GM18870 (cell line): ENCODE results near the gene KBTBD8.

Experiments used
- ATAC-seq: cut with Tn5 transposase; IDR thresholded peaks from one replicate; pipeline ENCODE4 v1.9.1; 2021; ENCODE audit warnings: moderate library complexity; ENCODE audit not compliant: unreplicated experiment

KBTBD8 gene, protein sequence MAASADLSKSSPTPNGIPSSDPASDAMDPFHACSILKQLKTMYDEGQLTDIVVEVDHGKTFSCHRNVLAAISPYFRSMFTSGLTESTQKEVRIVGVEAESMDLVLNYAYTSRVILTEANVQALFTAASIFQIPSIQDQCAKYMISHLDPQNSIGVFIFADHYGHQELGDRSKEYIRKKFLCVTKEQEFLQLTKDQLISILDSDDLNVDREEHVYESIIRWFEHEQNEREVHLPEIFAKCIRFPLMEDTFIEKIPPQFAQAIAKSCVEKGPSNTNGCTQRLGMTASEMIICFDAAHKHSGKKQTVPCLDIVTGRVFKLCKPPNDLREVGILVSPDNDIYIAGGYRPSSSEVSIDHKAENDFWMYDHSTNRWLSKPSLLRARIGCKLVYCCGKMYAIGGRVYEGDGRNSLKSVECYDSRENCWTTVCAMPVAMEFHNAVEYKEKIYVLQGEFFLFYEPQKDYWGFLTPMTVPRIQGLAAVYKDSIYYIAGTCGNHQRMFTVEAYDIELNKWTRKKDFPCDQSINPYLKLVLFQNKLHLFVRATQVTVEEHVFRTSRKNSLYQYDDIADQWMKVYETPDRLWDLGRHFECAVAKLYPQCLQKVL

DNA sequence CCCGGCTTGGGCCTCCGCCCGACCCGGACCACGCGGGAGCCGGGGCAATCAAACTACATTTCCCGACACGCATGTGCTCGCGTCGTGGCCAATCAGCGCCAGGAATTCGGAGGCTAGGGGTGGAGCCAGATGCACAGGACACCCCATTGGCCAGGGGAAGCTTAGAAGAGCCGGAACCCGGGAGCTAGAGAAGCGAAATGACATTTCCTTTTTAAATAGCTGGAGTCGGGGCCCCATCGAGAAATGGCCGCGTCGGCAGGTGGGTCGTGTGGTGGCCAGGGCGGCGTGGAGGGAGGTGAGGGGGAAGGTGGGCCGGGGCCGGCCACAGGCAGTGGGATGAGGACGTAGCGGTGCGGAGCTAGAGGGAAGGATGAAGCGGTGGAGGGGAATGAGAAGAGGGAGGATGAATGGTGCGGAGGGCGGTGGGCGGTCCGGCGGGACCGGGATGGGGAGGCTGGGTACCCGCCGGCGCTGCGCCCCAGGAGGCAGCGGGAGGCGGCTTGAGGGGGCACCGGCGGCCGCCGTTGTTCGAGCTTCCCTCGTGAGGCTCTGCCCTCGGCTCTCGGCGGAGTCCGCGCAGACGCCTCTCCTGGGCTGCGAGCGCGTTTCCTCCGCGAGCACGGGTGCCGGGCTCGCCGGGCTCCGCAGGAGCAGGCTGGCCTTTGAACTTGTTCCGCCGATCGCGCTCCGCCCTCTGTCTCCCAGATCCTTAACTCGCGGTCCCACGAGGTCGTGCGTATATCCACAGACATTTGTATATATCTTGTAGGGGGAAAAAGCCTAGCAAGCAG lies at the start of gene KBTBD8:
Gene KBTBD8, plus strand, starts transcription at position 195 of the 791 bp plus-strand sequence. Its CDS starts 49 bp downstream, at position 244.
- peak; percentile 91 for ATAC-seq

DNA sequence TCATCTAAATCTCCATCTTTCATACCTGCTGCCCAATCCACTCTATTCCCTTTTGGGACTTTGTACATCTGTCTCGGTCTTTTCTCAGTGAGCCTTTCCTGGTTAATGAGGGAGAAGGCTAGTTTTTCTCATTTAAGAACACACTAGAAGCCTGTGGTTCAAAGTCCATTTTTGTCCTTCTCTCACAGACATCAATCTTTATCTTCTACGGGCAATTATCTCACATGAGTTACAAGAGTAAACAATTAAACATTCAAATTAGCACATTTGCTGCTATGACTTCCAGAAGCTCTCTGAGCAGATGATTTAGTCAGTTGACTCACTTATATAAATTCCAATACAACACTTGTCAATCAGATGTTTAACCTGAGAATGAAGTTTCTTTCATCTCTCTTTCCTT lies 49.3 kb upstream of the KBTBD8 start:
- ATAC-seq: no peak

DNA sequence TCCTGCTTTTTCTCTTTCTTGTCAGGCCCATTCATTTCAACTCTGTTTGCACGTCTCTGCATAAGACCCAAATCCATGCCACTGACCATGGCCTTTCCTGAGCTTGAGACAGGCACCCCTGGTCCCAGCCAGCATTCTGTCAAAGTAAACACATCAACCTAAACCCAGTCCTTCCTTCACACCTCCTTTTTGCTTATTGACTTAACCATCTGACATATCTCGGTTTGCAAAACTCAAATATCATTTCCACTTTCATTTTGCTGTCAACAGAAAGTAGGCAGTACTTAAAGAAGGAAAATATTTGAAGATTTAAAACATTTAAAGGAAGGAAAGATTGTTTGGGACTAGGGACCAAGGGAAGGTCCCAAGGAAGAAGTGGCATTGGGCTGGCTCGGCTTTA lies 48.2 kb upstream of the KBTBD8 start:
- peak; percentile 54 for ATAC-seq

DNA sequence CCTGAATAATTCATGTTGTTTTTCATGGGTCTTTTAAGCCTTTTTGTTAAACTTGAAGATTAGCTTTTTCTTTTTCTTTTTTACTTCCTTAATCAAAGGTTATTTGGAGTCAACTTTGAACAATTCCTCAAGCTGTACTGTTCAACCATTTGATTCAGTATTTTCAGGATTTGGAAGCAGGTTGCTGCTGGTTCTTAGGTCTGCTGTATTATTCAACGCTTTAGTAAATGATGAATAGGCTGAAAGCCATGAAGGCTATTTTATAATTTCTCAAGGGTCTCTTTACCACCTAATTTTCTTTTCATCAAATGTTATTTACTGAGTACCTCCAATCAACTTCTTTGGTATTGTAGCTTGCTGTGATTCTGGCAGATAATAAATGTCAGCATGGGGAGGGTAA lies 45.8 kb upstream of the KBTBD8 start:
- ATAC-seq: no peak

DNA sequence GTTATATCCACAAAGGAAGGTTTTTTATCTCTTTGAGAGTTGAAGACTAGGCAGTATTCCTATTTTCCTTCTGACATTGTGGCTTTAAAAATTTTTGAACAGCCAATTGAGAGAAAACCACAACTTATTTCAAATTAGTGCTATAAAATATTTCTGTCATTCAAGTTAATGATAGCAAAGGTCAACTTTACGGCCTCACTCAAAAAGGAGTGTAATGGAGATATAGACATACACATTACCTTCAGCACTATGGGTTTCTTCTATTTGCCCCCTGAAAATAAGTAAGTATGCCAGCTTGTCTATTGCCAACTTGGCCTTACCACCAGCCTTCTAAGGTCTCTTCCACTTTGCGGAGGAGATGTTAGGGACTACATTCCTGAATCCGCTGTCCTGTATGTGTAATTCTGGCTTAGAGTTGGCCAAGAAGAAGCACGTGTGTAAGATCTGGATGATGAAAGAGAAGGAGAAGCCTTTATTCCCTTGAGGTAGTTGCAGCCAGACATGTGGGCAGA lies 44.1 kb upstream of the KBTBD8 start:
- ATAC-seq: no peak

DNA sequence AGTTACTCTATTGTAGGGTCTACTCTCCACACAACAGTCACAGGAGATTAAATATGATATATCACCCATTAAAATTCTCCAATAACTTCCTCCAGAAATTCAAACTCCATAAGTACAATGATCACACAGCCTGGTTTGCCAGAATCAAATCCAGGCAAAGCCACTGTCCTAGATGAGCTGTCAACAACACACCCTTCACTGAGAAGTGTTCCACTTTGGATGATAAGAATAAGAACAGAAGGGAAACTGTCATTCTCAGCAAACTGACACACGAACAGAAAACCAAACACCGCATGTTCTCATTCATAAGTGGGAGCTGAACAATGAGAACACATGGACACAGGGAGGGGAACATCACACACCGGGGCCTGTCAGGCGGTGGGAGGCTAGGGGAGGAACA lies 41.4 kb upstream of the KBTBD8 start:
- ATAC-seq: no peak

DNA sequence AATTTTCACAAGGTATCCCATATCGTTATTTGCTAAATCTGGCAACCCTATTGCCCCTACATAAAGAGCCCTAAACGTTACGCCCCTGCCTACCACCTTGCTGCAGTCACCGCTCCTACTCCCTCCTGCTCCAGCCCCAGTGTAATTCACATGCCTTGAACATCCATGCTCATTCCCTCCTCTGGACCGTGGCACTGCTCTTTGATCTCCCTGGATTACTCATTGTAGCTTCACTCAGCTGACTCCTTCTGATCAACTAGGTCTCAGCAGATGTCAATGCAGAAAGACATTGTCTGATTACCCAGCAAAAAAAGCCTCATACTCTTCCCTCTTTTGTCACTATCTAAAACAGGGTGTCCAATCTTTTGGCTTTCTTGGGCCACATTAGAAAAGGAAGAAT lies 40.7 kb upstream of the KBTBD8 start:
- no peak for ATAC-seq

DNA sequence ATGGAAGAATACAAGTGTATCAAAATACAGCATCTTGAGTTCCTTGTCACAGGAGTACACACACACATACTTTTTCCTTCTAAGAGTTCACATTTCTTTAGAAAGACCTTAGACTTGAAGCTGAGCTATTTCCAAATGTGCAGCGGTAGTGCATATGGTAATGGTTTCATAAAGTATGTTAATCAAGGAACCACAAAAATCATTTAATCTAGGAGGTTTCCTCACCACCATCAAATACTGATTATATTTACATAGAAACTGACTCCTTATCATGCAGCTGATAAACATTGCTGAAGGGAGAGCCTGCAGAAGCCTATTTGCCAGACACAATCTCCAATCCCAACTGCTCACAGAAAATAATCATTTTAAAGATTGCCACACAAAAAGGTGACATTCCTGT lies 40.0 kb upstream of the KBTBD8 start:
- no peak for ATAC-seq

DNA sequence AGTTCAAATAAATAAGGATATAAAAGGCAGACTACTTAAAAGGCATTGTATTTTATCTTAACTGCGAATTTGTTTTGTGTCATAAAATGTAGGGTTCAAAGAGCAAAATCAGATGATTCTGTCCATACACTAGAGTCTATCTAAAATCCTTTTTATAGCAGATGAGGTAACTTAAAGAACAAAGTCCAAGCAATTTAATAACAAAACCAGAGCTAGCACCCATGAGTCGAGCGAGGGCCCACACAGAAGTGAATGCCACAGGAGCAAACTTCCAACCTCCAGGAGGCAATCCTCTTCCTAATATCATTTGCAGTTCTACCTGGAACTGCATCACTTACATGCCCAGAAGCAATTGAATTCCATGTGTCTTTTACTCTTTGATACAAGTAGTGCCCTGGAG lies 35.4 kb upstream of the KBTBD8 start:
- ATAC-seq: no peak

DNA sequence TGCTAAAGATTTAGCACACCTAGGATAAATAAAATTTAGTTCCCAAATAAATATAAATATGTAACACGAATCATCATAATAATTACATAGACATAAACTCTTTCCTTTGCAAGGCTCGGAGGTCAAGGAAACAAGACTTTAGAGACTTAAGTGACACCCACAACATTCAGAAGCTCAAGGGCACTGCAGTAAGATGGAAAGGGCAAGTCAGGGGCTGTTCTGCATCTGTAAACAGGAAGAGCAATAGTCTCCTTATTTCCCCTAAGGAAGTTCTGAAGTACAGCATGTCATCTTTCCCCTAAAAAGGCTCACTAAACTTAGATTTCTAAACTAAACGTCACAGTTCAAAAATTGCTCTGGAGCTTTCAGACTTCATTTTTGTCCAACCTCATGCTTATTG lies 26.9 kb upstream of the KBTBD8 start:
- ATAC-seq: no peak

DNA sequence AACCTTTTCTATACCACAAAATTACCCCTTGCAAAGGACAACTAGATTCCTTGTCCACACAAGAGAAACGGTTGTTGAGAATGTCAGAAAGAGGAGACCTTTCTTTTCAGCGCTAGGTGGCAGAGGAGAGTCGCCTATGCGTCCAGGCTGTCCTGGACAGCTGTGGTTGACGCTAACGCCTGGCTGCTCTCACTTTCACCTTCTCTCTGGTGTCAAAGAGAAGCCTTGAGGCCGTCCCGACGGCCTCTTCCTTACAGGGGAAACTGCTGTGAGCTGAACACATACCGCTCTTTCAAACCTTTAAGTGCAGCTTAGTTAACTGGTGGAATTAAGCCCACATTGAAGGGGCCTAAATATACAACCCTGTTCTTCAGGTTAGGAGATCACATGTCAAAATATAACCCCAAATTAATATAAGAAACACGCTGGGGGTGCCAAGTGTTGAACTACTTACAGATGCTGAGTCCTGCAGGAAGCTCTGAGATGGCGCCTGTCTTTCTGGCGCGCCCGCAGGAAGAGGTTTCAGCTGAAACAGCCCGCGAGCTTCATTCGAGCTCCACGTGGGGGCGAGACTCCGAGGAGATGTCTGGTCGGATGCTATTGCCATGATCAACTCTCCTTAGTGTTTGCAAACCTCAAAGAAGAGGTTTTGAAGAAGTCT lies 26.1 kb upstream of the KBTBD8 start:
- ATAC-seq: peak; percentile 98

DNA sequence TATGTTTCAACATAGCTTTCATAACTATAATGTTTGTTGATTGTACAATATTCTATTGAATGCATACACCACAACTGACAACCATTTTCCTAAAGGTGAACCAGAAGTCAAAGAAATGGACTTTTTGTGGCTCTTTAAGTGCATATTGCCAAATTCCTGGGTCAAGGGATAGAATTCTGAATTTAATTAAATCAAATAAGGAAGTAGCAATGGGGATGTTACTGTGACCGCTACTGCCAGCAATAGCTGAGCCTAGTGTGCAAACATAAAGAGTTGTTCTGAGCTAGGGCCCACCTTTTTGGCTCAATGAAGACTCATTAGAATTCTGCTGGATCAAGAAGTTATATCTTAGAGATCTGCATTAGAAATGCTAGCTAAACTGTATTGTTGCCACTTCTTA lies 17.3 kb upstream of the KBTBD8 start:
- no peak for ATAC-seq

DNA sequence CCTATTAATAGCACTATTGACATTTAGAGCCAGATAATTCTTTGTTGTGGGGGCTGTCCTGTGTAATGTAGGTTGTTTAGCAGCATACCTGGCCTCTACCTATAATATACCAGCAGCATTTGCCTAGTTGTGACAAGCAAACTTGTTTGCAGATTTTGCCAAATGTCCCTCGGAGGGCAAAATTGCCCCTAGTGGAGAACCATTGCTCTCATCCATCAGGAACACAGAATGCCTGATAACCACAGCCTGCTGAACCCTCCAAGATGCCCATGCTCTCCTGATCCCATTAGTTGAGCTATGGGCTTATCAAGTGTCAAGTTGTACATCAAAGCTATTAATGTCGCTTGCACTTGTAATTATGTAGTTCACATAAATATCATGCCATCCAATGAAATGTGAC lies 15.0 kb upstream of the KBTBD8 start:
- ATAC-seq: no peak

DNA sequence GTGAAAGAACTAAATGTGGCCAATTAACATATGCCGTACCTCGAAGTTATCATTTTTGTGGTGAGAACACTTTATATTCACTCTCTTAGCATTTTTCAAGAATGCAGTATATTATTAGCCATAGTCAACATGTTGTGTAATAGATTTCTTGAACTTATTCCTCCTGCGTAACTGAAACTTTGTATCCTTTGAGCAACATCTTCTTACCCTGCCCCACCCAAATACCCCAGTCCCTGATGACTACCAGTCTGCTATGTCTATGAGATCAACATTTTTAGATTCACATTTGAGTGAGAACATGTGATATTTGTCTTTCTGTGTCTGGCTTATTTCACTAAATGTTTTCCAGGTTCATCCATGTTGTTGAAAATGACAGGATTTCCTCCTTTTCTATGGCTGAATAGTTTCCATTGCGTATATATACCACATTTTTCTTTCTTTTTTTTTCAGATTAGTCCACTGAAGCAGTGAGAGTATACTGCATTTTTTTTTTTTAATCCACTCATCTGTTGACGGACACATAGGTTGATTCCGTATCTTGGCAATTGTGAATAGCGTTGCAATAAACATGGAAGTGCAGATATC lies 12.7 kb upstream of the KBTBD8 start:
- no peak for ATAC-seq

DNA sequence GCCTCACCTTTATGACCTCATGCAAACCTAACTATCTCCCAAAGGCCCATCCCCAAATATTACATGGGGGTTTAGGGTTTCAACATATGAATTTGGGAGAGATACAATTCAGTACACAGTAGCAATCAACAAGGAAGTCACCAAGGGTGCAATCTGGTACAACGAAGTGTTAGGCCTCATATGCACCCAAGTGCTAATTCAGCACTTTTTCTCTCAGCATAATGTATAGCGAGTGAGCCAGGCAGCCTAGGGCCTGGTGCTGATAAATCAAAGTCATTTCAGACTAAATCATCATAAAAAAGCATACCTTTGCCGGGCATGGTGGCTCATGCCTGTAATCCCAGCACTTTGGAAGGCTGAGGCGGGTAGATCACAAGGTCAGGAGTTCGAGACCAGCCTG lies 11.7 kb upstream of the KBTBD8 start:
- no peak for ATAC-seq

DNA sequence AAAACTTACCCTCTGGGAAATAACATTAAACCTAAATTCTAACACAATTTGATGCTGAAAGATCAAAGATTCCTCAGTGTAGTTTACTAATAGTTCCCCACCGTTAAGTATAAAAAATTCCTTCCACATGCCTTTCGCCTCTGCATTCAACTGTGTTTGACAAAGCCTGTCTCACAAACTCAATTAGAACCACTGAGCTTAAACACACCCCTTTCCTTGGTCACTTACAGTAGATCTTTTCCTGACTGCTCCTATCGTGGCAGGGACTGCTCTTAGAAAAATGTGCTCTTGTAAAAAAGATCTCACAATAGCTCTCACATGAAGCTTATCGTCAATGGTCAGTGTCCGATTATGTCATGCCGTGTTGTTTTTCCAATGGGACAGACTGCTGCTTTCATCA lies 8.9 kb upstream of the KBTBD8 start:
- no peak for ATAC-seq

DNA sequence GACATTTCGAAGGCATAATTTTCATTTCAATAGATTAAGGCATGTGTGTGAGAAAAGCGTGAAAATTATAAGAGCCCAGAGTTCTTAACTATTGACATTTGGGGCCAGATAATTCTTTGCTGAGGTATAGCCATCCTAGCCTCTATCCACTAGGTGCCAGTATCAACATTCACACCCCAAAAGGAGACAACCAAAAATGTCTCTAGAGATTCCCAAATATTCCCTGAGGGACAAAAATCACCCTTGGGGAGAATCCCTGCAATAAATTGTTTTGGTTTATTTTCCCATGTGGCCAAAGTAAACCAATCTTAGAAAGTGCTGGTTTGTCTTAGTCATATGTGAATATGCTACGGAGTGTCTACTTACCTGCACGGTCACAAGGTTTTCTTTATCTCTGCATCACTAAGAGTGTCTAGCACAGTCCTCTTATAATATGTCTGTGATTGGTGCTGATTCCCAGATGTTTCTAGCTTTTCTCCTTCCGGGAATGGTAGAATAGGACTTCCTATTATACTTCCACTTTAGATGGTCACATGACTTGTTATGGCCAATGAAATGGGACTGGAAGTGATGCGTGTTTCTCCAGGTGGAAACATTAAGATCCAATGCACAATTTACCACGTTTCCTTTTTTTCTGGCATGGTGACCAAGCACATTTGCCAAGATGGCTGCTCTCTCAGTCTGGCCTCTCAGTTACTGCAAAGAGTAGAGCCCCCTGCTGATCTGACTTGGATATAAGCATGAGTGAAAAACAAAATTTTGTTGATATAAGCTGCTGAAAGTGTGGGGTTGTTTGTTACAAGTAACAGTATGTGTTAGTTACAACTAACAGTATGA lies 8.0 kb upstream of the KBTBD8 start:
- peak; percentile 55 for ATAC-seq

DNA sequence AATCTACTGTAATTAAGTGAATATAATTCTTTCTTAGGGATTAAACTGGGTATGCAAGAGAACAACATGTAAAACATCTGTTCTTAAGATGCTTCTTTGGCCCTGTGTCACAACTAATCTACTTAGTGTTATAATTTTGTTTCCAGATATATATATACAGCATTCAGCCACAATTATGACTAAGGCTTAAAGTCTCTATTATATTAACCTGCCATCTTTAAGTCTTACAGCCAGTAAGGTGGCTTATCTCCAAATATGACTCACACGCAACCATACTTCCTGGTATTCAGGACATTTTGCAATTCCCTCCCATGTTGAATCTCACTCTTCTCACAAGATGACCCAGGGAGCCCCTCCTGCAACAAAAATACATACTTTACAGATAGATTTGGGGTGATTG lies 6.6 kb upstream of the KBTBD8 start:
- ATAC-seq: no peak

DNA sequence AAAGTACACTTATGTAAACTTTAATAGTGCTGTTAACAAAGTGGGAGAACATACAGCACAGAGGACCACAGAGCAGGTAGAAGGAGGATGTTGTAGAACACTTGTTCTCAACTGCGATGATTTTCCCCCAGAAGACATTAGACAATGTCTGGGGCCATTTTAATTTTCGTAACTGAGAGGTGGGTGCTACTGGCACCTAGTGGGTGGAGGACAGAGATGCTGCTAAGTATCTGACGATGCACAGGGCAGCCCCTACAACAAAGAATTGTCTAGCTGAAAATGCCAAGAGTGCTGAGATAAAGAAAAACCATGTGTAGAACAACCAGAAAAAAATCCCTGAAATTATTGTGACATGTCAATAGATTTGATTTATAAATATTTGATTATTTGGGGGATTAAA lies 5.0 kb upstream of the KBTBD8 start:
- no peak for ATAC-seq

DNA sequence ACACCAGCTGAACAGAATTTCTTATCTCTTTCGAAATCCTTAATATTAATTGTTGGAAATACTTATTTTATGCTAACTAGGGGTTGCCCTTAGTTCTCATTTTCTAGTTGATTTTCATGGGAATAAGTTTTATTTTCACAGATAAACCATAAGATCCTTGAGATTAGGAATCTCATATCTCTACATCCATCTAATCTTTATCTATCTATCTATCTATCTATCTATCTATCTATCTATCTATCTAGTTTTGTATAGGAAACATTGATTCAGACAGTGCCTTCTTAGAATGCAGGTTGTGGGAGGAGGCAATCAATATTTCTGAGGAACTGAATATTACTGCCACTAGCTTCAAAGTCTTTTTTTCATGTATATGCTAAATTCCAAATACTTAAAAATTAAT lies 3.5 kb upstream of the KBTBD8 start:
- ATAC-seq: no peak
